ENCODE data around the gene SLC2A9.

DNA sequence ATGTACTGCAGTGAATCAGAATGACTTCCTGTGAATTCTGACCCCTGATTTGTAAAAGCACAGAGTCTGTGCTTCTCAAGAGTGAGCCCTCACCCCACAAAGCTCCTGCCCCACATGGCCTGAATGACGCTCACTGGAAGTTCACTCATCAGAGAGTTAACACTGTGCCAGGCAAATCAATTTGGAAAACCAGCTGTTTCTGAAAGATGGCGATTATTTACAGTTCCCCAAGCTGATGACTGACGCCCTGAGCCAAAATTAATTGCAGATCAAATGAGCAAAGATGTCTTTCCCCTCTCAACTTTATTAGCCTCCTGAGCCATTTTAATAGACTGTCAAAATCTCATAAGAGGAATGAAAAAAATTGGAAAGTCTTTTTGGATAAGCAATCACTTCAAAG lies 118.0 kb downstream of the SLC2A9 start:
- TF ChIP-seq EZH2 (IDR thresholded peaks at IDR 0.05; ENCODE audit: low read length, missing control alignments) = no peak
- TF ChIP-seq, protein P1, sequence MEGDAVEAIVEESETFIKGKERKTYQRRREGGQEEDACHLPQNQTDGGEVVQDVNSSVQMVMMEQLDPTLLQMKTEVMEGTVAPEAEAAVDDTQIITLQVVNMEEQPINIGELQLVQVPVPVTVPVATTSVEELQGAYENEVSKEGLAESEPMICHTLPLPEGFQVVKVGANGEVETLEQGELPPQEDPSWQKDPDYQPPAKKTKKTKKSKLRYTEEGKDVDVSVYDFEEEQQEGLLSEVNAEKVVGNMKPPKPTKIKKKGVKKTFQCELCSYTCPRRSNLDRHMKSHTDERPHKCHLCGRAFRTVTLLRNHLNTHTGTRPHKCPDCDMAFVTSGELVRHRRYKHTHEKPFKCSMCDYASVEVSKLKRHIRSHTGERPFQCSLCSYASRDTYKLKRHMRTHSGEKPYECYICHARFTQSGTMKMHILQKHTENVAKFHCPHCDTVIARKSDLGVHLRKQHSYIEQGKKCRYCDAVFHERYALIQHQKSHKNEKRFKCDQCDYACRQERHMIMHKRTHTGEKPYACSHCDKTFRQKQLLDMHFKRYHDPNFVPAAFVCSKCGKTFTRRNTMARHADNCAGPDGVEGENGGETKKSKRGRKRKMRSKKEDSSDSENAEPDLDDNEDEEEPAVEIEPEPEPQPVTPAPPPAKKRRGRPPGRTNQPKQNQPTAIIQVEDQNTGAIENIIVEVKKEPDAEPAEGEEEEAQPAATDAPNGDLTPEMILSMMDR (conservative IDR thresholded peaks at IDR 0.05 in 1 of 2, IDR thresholded peaks at IDR 0.05 in 1 of 2; ENCODE audit: low read depth in 1 of 2, low read length in 2 of 2) = no peak
